Activated CD4-positive, alpha-beta T cell treated with anti-CD3 and anti-CD28 coated beads, Interleukin-2, amount 10 ng/mL, durations not matched to agents 24 days and 14 days (primary cell): ENCODE data around the gene ANKRD36. TPM values are rescaled to one million over a fixed set of nuclear protein-coding genes. Genes with fewer than 3 reads are reported as not detected.
"Not testable (repeated sequence)": the region's sequence is repeated elsewhere in the genome, so short reads cannot be mapped to it uniquely, and the experiment has no call there.

ENCODE experiments used
- DNase-seq: peaks from one replicate; pipeline ENCODE4 v3.0.0; 2022
- H3K27ac Mint-ChIP-seq: one replicate; pipeline ENCODE4 v1.8.0; 2022; ENCODE audit warnings: mild to moderate bottlenecking, mixed read lengths
- H3K27me3 Mint-ChIP-seq: one replicate; pipeline ENCODE4 v1.8.0; 2022; ENCODE audit warnings: mixed read lengths
- H3K36me3 Mint-ChIP-seq: one replicate; pipeline ENCODE4 v1.8.0; 2022; ENCODE audit warnings: low read depth, mild to moderate bottlenecking, mixed read lengths
- H3K4me1 Mint-ChIP-seq: one replicate; pipeline ENCODE4 v1.8.0; 2021; ENCODE audit warnings: mixed read lengths
- H3K4me3 Mint-ChIP-seq: one replicate; pipeline ENCODE4 v1.8.0; 2022; ENCODE audit warnings: mild to moderate bottlenecking, moderate library complexity, mixed read lengths
- H3K9me3 Mint-ChIP-seq: one replicate; pipeline ENCODE4 v1.8.0; 2021; ENCODE audit warnings: mixed read lengths
- intact Hi-C: fragments of 100-400 bp; cut with micrococcal nuclease; formaldehyde crosslinking; loops from one replicate; pipeline ENCODE4 v1.15.1; 2023
- total RNA-seq: library from RNA; stranded (reverse); gene quantifications from 2 replicates; pipeline ENCODE4 v1.2.3, GENCODE V29; 2022

The ANKRD36 gene
- total RNA-seq, 1 donor from 2014 or later = 45.1 TPM

GRCh38 chr2:97285187-97285586 is 172.2 kb downstream of the ANKRD36 start:
- H3K27ac Mint-ChIP-seq, H3K9me3 Mint-ChIP-seq, H3K27me3 Mint-ChIP-seq, H3K4me3 Mint-ChIP-seq, H3K4me1 Mint-ChIP-seq, H3K36me3 Mint-ChIP-seq, DNase-seq, intact Hi-C loops: not testable (repeated sequence)

- DNase-seq, intact Hi-C loops, H3K27me3 Mint-ChIP-seq, H3K4me1 Mint-ChIP-seq, H3K27ac Mint-ChIP-seq, H3K4me3 Mint-ChIP-seq, H3K9me3 Mint-ChIP-seq, H3K36me3 Mint-ChIP-seq: not testable (repeated sequence)
Measured at GRCh38 chr2:97293687-97294086, 180.7 kb downstream of the ANKRD36 start.

Other genes starting within 250 kb of the ANKRD36 start
- gene SEMA4C, start 243.1 kb upstream of the ANKRD36 start, total RNA-seq = 23.8 and 26.1 TPM in 2 replicates
- not detected in 2 replicates for gene FAM178B, start 126.6 kb upstream of the ANKRD36 start, total RNA-seq
- 22.3 and 24.3 TPM in 2 replicates for gene FAHD2B, start 18.3 kb upstream of the ANKRD36 start, total RNA-seq